Progenitor cell of endocrine pancreas (in vitro differentiated cells): Measurements from ENCODE around the gene GDA. TPM values are rescaled to one million over a fixed set of nuclear protein-coding genes. Genes with fewer than 3 reads are reported as not detected.

Source experiments
- DNase-seq: peaks from one replicate; pipeline ENCODE4 v3.0.0; 2021; ENCODE audit warnings: low spot score; ENCODE audit not compliant: unreplicated experiment
- H3K27ac Mint-ChIP-seq: 2 replicates; pipeline ENCODE4 v1.8.0; 2021; ENCODE audit warnings: mild to moderate bottlenecking, moderate library complexity, mixed read lengths
- H3K27me3 Mint-ChIP-seq: 2 replicates; pipeline ENCODE4 v1.8.0; 2021; ENCODE audit warnings: mixed read lengths
- H3K36me3 Mint-ChIP-seq: 2 replicates; pipeline ENCODE4 v1.8.0; 2022; ENCODE audit warnings: mixed read lengths; ENCODE audit not compliant: insufficient read depth
- H3K4me1 Mint-ChIP-seq: 2 replicates; pipeline ENCODE4 v1.8.0; 2021; ENCODE audit warnings: low read depth, mixed read lengths
- H3K4me3 Mint-ChIP-seq: 2 replicates; pipeline ENCODE4 v1.8.0; 2021; ENCODE audit warnings: low read depth, mild to moderate bottlenecking, moderate library complexity, mixed read lengths
- H3K9me3 Mint-ChIP-seq: 2 replicates; pipeline ENCODE4 v1.8.0; 2021; ENCODE audit warnings: low read depth, mixed read lengths
- CTCF ChIP-seq: fragments of 200-600 bp; sonication (generic); IDR thresholded peaks from one replicate; pipeline ENCODE4 v1.5.0; 2021; ENCODE audit warnings: antibody characterized with exemption, mild to moderate bottlenecking; ENCODE audit not compliant: unreplicated experiment
- long read RNA-seq: library from polyadenylated mRNA; unstranded; transcript quantifications from one replicate; pipeline ENCODE4 v2.0.0, GENCODE V29; 2020
- total RNA-seq: library from RNA; stranded (reverse); gene quantifications from 2 replicates; pipeline ENCODE4 v1.2.1, GENCODE V29; 2021

The GDA gene
- total RNA-seq: 5.5 and 5.8 TPM in 2 replicates
- long read RNA-seq, partial matches to known transcripts: 1 of 10 reads
- long read RNA-seq, other reads (novel, unspliced or antisense): 9 of 10 reads

DNA sequence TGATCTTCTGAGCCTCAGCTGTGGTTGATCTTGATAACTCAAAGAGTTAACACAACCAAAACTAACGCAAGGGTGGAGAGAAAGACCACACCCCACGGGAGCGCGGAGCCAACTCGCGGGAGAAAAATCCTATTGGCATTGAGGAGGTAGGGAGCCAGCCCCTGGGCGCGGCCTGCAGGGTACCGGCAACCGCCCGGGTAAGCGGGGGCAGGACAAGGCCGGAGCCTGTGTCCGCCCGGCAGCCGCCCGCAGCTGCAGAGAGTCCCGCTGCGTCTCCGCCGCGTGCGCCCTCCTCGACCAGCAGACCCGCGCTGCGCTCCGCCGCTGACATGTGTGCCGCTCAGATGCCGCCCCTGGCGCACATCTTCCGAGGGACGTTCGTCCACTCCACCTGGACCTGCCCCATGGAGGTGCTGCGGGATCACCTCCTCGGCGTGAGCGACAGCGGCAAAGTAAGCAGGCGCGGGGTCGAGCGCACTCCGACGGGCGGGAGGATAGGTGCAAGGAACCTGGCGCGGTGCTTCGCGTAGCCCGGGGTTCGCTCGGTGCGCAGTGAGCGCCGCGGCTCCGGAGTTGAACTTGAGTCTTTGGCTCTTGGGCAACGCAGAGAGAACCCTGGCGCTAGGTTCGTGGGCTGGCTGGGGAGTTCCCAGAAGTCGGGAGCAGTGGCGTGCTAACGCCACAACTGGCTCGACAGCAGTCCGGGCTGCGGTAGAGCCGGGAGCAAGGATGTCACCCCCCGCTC is at the start of gene GDA:
GDA (plus strand) TSS at position 210 of the 745 bp plus-strand sequence; CDS start at position 330, 120 bp downstream.
- Mint-ChIP-seq H3K4me3 (peak within 1 kb of the TSS; percentile 61), H3K27ac (peak within 1 kb of the TSS; percentile 60), H3K4me1 (peaks cover 5% of the 10 kb centered on the region), H3K9me3 (no peaks in the 10 kb centered on the region), H3K36me3 (peaks cover 5% of the 10 kb centered on the region), H3K27me3 (peaks cover 31% of the 10 kb centered on the region)
- no peak for DNase-seq
- no peak for TF ChIP-seq CTCF

- Mint-ChIP-seq H3K4me3 (no peak overlapping the region), H3K27me3 (no peaks in the 10 kb centered on the region), H3K9me3 (peaks cover 3% of the 10 kb centered on the region), H3K4me1 (no peaks in the 10 kb centered on the region), H3K27ac (no peak overlapping the region), H3K36me3 (no peaks in the 10 kb centered on the region)
- TF ChIP-seq CTCF: no peak
- DNase-seq: no peak
Observed at GRCh38 chr9:72102520-72102919, 46.7 kb upstream of the GDA start.

DNA sequence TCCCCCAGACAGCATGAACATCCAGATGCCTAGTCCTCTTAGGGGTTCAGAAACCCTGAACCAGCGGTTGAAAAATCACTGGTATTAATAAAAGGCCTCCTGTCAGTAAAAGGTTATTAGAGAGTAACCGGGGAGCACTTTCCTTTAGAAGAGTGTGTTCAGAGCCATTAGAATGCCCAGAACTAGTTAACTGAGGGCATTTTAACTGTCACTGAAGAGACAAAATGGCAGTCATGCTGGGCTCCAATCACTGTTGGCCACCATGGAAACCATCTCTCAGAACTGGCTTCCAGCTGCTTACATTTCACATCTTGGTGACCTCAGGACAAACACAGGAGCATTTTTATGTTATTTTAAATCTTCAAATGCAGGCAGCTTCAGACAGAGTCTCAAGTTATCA is 36.2 kb upstream of the GDA start:
- no peak overlapping the region for H3K4me3 Mint-ChIP-seq
- no peaks in the 10 kb centered on the region for H3K27me3 Mint-ChIP-seq
- no peaks in the 10 kb centered on the region for H3K4me1 Mint-ChIP-seq
- no peak for DNase-seq
- H3K36me3 Mint-ChIP-seq: no peaks in the 10 kb centered on the region
- H3K27ac Mint-ChIP-seq: no peak overlapping the region
- no peak for TF ChIP-seq CTCF
- H3K9me3 Mint-ChIP-seq: peaks cover 6% of the 10 kb centered on the region

DNA sequence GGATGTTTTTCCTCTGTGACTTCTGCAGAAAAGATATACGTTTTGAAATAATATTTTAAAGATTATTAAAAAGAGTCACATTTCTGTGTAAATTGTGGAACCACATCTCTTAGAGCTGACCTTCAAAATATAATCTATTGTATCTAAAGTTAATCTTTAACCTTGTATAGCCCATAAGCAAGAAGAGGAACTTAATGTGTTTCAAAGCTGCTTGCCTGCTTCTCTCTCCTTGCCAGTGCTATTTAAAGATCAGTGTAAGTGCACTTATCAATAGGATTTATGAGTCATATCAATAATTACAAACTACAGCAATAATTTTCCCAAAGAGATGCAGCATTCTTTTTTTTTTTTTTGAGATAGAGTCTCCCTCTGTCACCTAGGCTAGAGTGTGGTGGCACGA is 29.4 kb upstream of the GDA start:
- Mint-ChIP-seq H3K36me3 (no peaks in the 10 kb centered on the region), H3K4me3 (no peak overlapping the region), H3K27ac (no peak overlapping the region), H3K4me1 (peaks cover 10% of the 10 kb centered on the region), H3K27me3 (no peaks in the 10 kb centered on the region), H3K9me3 (peaks cover 6% of the 10 kb centered on the region)
- no peak for TF ChIP-seq CTCF
- DNase-seq: no peak

DNA sequence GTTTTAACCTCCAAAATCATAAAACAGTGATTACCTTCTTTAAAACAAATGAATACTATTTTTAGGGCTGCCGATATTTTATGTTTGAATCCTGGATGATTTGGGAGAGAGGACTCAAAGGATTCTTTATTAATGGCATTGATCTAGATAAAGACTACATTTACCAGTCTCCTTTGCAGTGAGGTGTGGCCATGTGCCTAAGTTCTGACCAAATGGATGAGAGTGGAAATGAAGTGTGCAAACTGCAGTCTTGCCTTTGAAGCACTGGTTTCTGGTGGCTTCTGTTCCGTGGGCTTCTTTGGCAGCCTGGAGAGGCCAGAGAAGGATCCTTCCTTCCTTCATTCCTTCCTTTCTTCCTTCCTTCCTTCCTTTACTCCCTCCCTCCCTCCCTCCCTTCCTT is 24.3 kb upstream of the GDA start:
- H3K27me3 Mint-ChIP-seq: no peaks in the 10 kb centered on the region
- TF ChIP-seq CTCF: no peak
- no peaks in the 10 kb centered on the region for H3K9me3 Mint-ChIP-seq
- no peak for DNase-seq
- no peak overlapping the region for H3K27ac Mint-ChIP-seq
- peaks cover 31% of the 10 kb centered on the region for H3K4me1 Mint-ChIP-seq
- no peaks in the 10 kb centered on the region for H3K36me3 Mint-ChIP-seq
- H3K4me3 Mint-ChIP-seq: no peak overlapping the region
